SK-N-MC (cell line): Measurements from ENCODE around the gene NMRAL1.

Experiments
- EZH2 ChIP-seq: fragments of 200-600 bp; sonication (generic); IDR thresholded peaks from one replicate; pipeline ENCODE4 v1.6.1; 2017; ENCODE audit warnings: antibody characterized with exemption
- FOXP2 ChIP-seq: optimal IDR thresholded peaks from 2 replicates; pipeline ENCODE3; 2011; ENCODE audit warnings: mild to moderate bottlenecking, moderate library complexity; ENCODE audit not compliant: insufficient read depth; ENCODE audit errors: extremely low read length, control extremely low read depth
- POLR2AphosphoS5 ChIP-seq: IDR thresholded peaks from 2 replicates; pipeline ENCODE4 v1.6.1; 2012; ENCODE audit warnings: mild to moderate bottlenecking, low read depth, low read length, borderline replicate concordance

DNA sequence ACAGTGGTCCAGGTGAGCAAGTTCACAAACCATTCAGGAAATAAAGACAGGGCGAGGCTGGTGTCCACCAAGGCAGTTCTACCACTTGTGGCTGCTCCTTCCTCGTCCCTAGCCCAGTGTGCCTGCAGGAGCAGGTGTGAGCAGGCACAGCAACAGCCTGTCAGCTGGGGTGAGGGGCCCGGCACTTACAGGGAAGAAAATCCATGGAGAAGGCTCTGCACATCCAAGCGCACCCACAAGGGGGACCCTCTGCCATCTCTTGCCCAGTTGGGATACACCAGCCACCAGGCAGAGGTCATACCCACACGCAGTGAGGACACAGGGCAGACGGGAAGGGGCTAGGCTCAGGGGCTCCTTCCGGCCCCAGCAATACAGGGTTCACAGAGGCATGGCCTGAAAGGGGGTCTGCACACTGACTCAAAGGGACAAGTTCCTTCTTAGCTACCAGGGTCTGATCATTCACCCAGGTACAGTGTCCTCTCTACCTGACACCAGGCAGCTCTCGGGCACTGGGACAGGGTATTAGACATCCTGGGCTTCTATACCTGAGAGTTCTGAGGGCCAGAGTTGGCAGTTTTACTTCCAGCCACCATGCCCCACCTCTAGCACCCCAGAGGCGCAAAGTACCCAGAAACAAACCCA, 37.1 kb upstream of the NMRAL1 start:
- no peak for TF ChIP-seq POLR2AphosphoS5
- no peak for TF ChIP-seq EZH2
- TF ChIP-seq FOXP2 = no peak
